ENCODE data around the gene ADGRA1.

The ADGRA1 gene

GRCh38 chr10:133113146-133113830, 25.6 kb downstream of the ADGRA1 start:
- no peak for DNase-seq (ENCODE audit: low read depth)

GRCh38 chr10:133113847-133114246, 26.1 kb downstream of the ADGRA1 start:
- DNase-seq (ENCODE audit: low read depth), result no peak

GRCh38 chr10:133114251-133114650, 26.5 kb downstream of the ADGRA1 start:
- DNase-seq (ENCODE audit: low read depth), result no peak

- DNase-seq (ENCODE audit: low read depth), result no peak
Observed at GRCh38 chr10:133114726-133115452, 27.2 kb downstream of the ADGRA1 start.

- no peak for DNase-seq (ENCODE audit: low read depth)
Observed at GRCh38 chr10:133115453-133115842, 27.7 kb downstream of the ADGRA1 start.

GRCh38 chr10:133115976-133116375, 28.3 kb downstream of the ADGRA1 start:
- DNase-seq (ENCODE audit: low read depth), result no peak

- no peak for DNase-seq (ENCODE audit: low read depth)
Observed at GRCh38 chr10:133116455-133116854, 28.7 kb downstream of the ADGRA1 start.

GRCh38 chr10:133117036-133117687, 29.4 kb downstream of the ADGRA1 start:
- DNase-seq (ENCODE audit: low read depth), result no peak

GRCh38 chr10:133117688-133118071, 30.0 kb downstream of the ADGRA1 start:
- DNase-seq (ENCODE audit: low read depth), result no peak

GRCh38 chr10:133121479-133121878, 33.8 kb downstream of the ADGRA1 start:
- DNase-seq (ENCODE audit: low read depth), result no peak

GRCh38 chr10:133122171-133122935, 34.6 kb downstream of the ADGRA1 start:
- no peak for DNase-seq (ENCODE audit: low read depth)

- DNase-seq (ENCODE audit: low read depth), result no peak
Observed at GRCh38 chr10:133123050-133123745, 35.5 kb downstream of the ADGRA1 start.

GRCh38 chr10:133123746-133124356, 36.1 kb downstream of the ADGRA1 start:
- DNase-seq (ENCODE audit: low read depth), result no peak

GRCh38 chr10:133124357-133125211, 36.9 kb downstream of the ADGRA1 start:
- DNase-seq (ENCODE audit: low read depth), result no peak

- DNase-seq (ENCODE audit: low read depth), result no peak
Observed at GRCh38 chr10:133125901-133126300, 38.2 kb downstream of the ADGRA1 start.

- DNase-seq (ENCODE audit: low read depth), result no peak
Observed at GRCh38 chr10:133126431-133127290, 38.9 kb downstream of the ADGRA1 start.

- no peak for DNase-seq (ENCODE audit: low read depth)
Observed at GRCh38 chr10:133127291-133128125, 39.8 kb downstream of the ADGRA1 start.
